H9 (cell line): Measurements from ENCODE around the gene CCDC157. TPM values are rescaled to one million over a fixed set of nuclear protein-coding genes. Genes with fewer than 3 reads are reported as not detected.
A peak's percentile ranks its signal among the peaks of the same experiment; 100 is the strongest.

Experiments
- DNase-seq: peaks from one replicate; pipeline ENCODE4 v3.0.0-alpha.2; 2017
- H2AFZ ChIP-seq: one replicate; pipeline ENCODE4 v1.6.1; 2013; ENCODE audit warnings: mild to moderate bottlenecking, low read length, control low read depth, moderate library complexity
- H2AK5ac ChIP-seq: 2 replicates; pipeline ENCODE4 v1.6.1; 2013; ENCODE audit warnings: low read length, control low read depth, mixed read lengths; ENCODE audit not compliant: insufficient read length
- H2BK120ac ChIP-seq: one replicate; pipeline ENCODE4 v1.6.1; 2013; ENCODE audit warnings: low read depth, mild to moderate bottlenecking, low read length, control low read depth, inconsistent platforms; ENCODE audit not compliant: poor library complexity, severe bottlenecking
- H2BK12ac ChIP-seq: 2 replicates; pipeline ENCODE4 v1.6.1; 2013; ENCODE audit warnings: low read length, control low read depth, mixed read lengths, low read depth; ENCODE audit not compliant: insufficient read length
- H2BK15ac ChIP-seq: 2 replicates; pipeline ENCODE4 v1.6.1; 2013; ENCODE audit warnings: low read depth, low read length, control low read depth
- H2BK20ac ChIP-seq: one replicate; pipeline ENCODE4 v1.6.1; 2013; ENCODE audit warnings: low read depth, mild to moderate bottlenecking, low read length, control low read depth, inconsistent platforms; ENCODE audit not compliant: poor library complexity, severe bottlenecking
- H2BK5ac ChIP-seq: 2 replicates; pipeline ENCODE4 v1.6.1; 2013; ENCODE audit warnings: low read length, control low read depth, mixed read lengths; ENCODE audit not compliant: insufficient read length
- H3K14ac ChIP-seq: 2 replicates; pipeline ENCODE4 v1.6.1; 2013; ENCODE audit warnings: low read length, control low read depth; ENCODE audit not compliant: insufficient read depth
- H3K18ac ChIP-seq: 2 replicates; pipeline ENCODE4 v1.6.1; 2013; ENCODE audit warnings: low read depth, mild to moderate bottlenecking, mixed read lengths, low read length, control low read depth; ENCODE audit not compliant: insufficient read length
- H3K23ac ChIP-seq: 2 replicates; pipeline ENCODE4 v1.6.1; 2013; ENCODE audit warnings: low read length, control low read depth, mixed read lengths, low read depth; ENCODE audit not compliant: insufficient read length
- H3K23me2 ChIP-seq: 2 replicates; pipeline ENCODE4 v1.6.1; 2013; ENCODE audit warnings: low read depth, mild to moderate bottlenecking, mixed read lengths, low read length, control low read depth; ENCODE audit not compliant: insufficient read length, poor library complexity, severe bottlenecking
- H3K27ac ChIP-seq: 2 replicates; pipeline ENCODE4 v1.5.1; 2013; ENCODE audit warnings: low read length, control low read depth, mixed read lengths, low read depth; ENCODE audit not compliant: insufficient read length
- H3K27me3 ChIP-seq: 2 replicates; pipeline ENCODE4 v1.6.1; 2013; ENCODE audit warnings: low read length, control low read depth, inconsistent platforms; ENCODE audit not compliant: insufficient read depth
- H3K4ac ChIP-seq: 2 replicates; pipeline ENCODE4 v1.6.1; 2013; ENCODE audit warnings: low read depth, mild to moderate bottlenecking, control low read depth, inconsistent platforms, low read length, moderate library complexity
- H3K4me1 ChIP-seq: 2 replicates; pipeline ENCODE4 v1.6.1; 2013; ENCODE audit warnings: low read length, control low read depth, inconsistent platforms; ENCODE audit not compliant: insufficient read depth
- H3K4me2 ChIP-seq: 2 replicates; pipeline ENCODE4 v1.6.1; 2013; ENCODE audit warnings: low read length, control low read depth, mixed read lengths; ENCODE audit not compliant: insufficient read length, insufficient read depth
- H3K56ac ChIP-seq: 2 replicates; pipeline ENCODE4 v1.6.1; 2013; ENCODE audit warnings: low read depth, mild to moderate bottlenecking, mixed read lengths, low read length, control low read depth; ENCODE audit not compliant: insufficient read length
- H3K79me1 ChIP-seq: 2 replicates; pipeline ENCODE4 v1.6.1; 2013; ENCODE audit warnings: low read depth, mild to moderate bottlenecking, moderate library complexity, low read length, control low read depth, inconsistent platforms; ENCODE audit not compliant: insufficient read depth, poor library complexity, severe bottlenecking
- H3K79me2 ChIP-seq: 2 replicates; pipeline ENCODE4 v1.6.1; 2013; ENCODE audit warnings: low read length, control low read depth, inconsistent platforms; ENCODE audit not compliant: insufficient read depth
- H3K9ac ChIP-seq: 2 replicates; pipeline ENCODE4 v1.6.1; 2013; ENCODE audit warnings: low read length, control low read depth, mixed read lengths; ENCODE audit not compliant: insufficient read length; ENCODE audit errors: extremely low read depth
- H3K9me3 ChIP-seq: one replicate; pipeline ENCODE4 v1.6.1; 2013; ENCODE audit warnings: low read depth, low read length, inconsistent platforms; ENCODE audit not compliant: control insufficient read depth
- H3T11ph ChIP-seq: one replicate; pipeline ENCODE4 v1.6.1; 2013; ENCODE audit warnings: mild to moderate bottlenecking, low read length, control low read depth, inconsistent platforms
- H4K20me1 ChIP-seq: one replicate; pipeline ENCODE4 v1.6.1; 2013; ENCODE audit not compliant: control insufficient read depth, insufficient read length, insufficient read depth
- H4K5ac ChIP-seq: 2 replicates; pipeline ENCODE4 v1.6.1; 2013; ENCODE audit warnings: low read depth, mild to moderate bottlenecking, mixed read lengths, low read length, control low read depth; ENCODE audit not compliant: insufficient read length
- H4K8ac ChIP-seq: replicated peaks from 2 replicates; pipeline ENCODE4 v1.6.1; 2013; ENCODE audit warnings: low read length, control low read depth, mixed read lengths, low read depth; ENCODE audit not compliant: insufficient read length
- H4K91ac ChIP-seq: 2 replicates; pipeline ENCODE4 v1.6.1; 2013; ENCODE audit warnings: low read depth, mild to moderate bottlenecking, moderate library complexity, mixed read lengths, low read length, control low read depth; ENCODE audit not compliant: insufficient read length
- H3K27ac Mint-ChIP-seq, 3 experiments: 2 replicates in 2 of 3; 3 replicates in 1 of 3; pipeline ENCODE4 v1.8.0; 2020 to 2021; ENCODE audit warnings: mixed read lengths in 3 of 3, mild to moderate bottlenecking in 1 of 3, moderate library complexity in 1 of 3
- H3K27me3 Mint-ChIP-seq: 2 replicates; pipeline ENCODE4 v1.8.0; 2021; ENCODE audit warnings: low read depth, mild to moderate bottlenecking, moderate library complexity, mixed read lengths
- H3K36me3 Mint-ChIP-seq, 3 experiments: 2 replicates in 2 of 3; 3 replicates in 1 of 3; pipeline ENCODE4 v1.8.0; 2020 to 2021; ENCODE audit warnings: low read depth in 3 of 3, mixed read lengths in 3 of 3; ENCODE audit not compliant: insufficient read depth in 1 of 3
- H3K4me1 Mint-ChIP-seq, 2 experiments: 2 replicates each; pipeline ENCODE4 v1.8.0; 2020; ENCODE audit warnings: mixed read lengths in 2 of 2
- H3K4me3 Mint-ChIP-seq, 2 experiments: 2 replicates in 1 of 2; 3 replicates in 1 of 2; pipeline ENCODE4 v1.8.0; 2020 to 2021; ENCODE audit warnings: mild to moderate bottlenecking in 2 of 2, mixed read lengths in 2 of 2, moderate library complexity in 1 of 2
- H3K9me3 Mint-ChIP-seq, 2 experiments: 2 replicates in 1 of 2; 3 replicates in 1 of 2; pipeline ENCODE4 v1.8.0; 2020; ENCODE audit warnings: mild to moderate bottlenecking in 2 of 2, mixed read lengths in 2 of 2, moderate library complexity in 1 of 2
- CTCF ChIP-seq: fragments of 200-600 bp; sonication (generic); conservative IDR thresholded peaks from 3 replicates; pipeline ENCODE4 v1.8.0; 2021; ENCODE audit warnings: antibody characterized with exemption, mild to moderate bottlenecking
- WGBS: extraction: QIAGEN DNeasy Blood & Tissue Kit; methylation state at CpG from one replicate; pipeline ENCODE4 v1.1.7; 2013; ENCODE audit warnings: missing lambda C conversion rate, low lambda C conversion rate, mixed read lengths; ENCODE audit not compliant: insufficient read length; ENCODE audit errors: extremely low coverage; 5-methylcytosine and 5-hydroxymethylcytosine counted together
- total RNA-seq: library from RNA; stranded (reverse); gene quantifications from 2 replicates; pipeline ENCODE4 v1.2.1, GENCODE V29; 2021

CCDC157 gene
- total RNA-seq, 1 experiment from 2014 or later: 4.3 TPM

DNA sequence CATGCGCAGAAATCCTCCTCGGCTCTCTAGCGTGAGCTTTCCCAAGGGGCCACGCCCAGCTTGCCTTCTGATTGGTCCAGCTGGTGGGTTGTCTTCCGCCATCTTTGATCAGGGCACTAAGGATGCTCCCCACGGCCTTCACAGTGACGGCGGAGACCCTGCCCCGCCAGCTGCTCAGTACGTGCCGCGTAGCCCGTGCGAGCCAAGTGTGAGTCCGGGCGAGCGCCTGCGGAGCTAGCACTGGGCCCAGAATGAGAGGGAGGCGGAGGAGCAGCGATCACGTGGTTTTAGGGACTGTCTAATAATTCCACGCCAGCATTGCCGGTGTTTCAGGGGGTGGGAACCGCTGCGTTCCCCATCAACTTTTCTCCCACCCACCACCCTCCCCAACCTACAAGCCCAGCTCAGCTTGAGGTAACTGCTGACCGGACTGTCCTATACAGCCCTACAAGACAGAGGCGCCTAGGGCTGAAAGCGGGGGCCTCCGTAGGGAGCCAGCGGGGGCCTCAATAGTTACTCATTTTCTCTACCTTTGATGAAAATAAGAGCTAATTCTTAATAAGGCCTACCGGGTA, 67.2 kb downstream of the CCDC157 start:
- Histone ChIP-seq H2BK5ac (no peak overlapping the region), H2BK20ac (no peak overlapping the region), H4K8ac (no peak overlapping the region), H2AK5ac (no peak overlapping the region), H4K5ac (no peak overlapping the region), H3K27me3 (no peaks in the 10 kb centered on the region), H2BK12ac (no peak overlapping the region), H3K9me3 (no peaks in the 10 kb centered on the region), H3K56ac (no peak overlapping the region), H2BK120ac (no peak overlapping the region), H3K23me2 (peaks cover 21% of the 10 kb centered on the region), H3T11ph (no peak overlapping the region), H3K18ac (no peak overlapping the region), H3K79me1 (no peaks in the 10 kb centered on the region), H3K4ac (no peak overlapping the region), H3K27ac (peak overlapping the region; percentile 29), H3K23ac (no peak overlapping the region), H3K9ac (no peak overlapping the region), H3K4me1 (peaks cover 7% of the 10 kb centered on the region; the same call in 1 of the 2 replicates), H3K4me2 (peak overlapping the region; percentile 83), H3K79me2 (no peaks in the 10 kb centered on the region; the same call in 1 of the 2 replicates), H4K20me1 (no peaks in the 10 kb centered on the region), H4K91ac (no peak overlapping the region), H2AFZ (no peak overlapping the region), H3K14ac (no peak overlapping the region), H2BK15ac (no peak overlapping the region)
- Mint-ChIP-seq H3K4me3 (peak overlapping the region; percentile 87 to 93), H3K27ac (peak overlapping the region; percentile 96 to 98 (median 98); a peak in 6 of 7 replicates), H3K9me3 (no peaks in the 10 kb centered on the region), H3K36me3 (peaks cover 14 to 43% (median 41%) of the 10 kb centered on the region in 3 experiments), H3K4me1 (peaks cover 31 to 37% of the 10 kb centered on the region in 2 experiments), H3K27me3 (no peaks in the 10 kb centered on the region; the same call in 1 of the 2 replicates)
- no peak for TF ChIP-seq CTCF
- peak; percentile 99 for DNase-seq
- WGBS: no CpG with 5 or more reads among the region's 31 CpGs
